Type B pancreatic cell (in vitro differentiated cells): Measurements from ENCODE around the gene OXCT2. TPM values are rescaled to one million over a fixed set of nuclear protein-coding genes. Genes with fewer than 3 reads are reported as not detected.
"Not testable (repeated sequence)": the region's sequence is repeated elsewhere in the genome, so short reads cannot be mapped to it uniquely, and the experiment has no call there.

Source experiments
- DNase-seq: peaks from one replicate; pipeline ENCODE4 v3.0.0; 2021; ENCODE audit warnings: mixed read lengths; ENCODE audit not compliant: unreplicated experiment; ENCODE audit errors: extremely low spot score
- H3K27ac Mint-ChIP-seq: 2 replicates; pipeline ENCODE4 v1.8.0; 2021; ENCODE audit warnings: mild to moderate bottlenecking, mixed read lengths
- H3K27me3 Mint-ChIP-seq: 2 replicates; pipeline ENCODE4 v1.8.0; 2021; ENCODE audit warnings: mixed read lengths
- H3K36me3 Mint-ChIP-seq: 2 replicates; pipeline ENCODE4 v1.8.0; 2021; ENCODE audit warnings: mixed read lengths
- H3K4me1 Mint-ChIP-seq: one replicate; pipeline ENCODE4 v1.8.0; 2021; ENCODE audit warnings: mixed read lengths; ENCODE audit not compliant: unreplicated experiment
- H3K4me3 Mint-ChIP-seq: 2 replicates; pipeline ENCODE4 v1.8.0; 2021; ENCODE audit warnings: mild to moderate bottlenecking, mixed read lengths
- H3K9me3 Mint-ChIP-seq: 2 replicates; pipeline ENCODE4 v1.8.0; 2021; ENCODE audit warnings: mixed read lengths
- CTCF ChIP-seq: fragments of 200-600 bp; sonication (generic); conservative IDR thresholded peaks from 2 replicates; pipeline ENCODE4 v1.5.0; 2021; ENCODE audit warnings: antibody characterized with exemption, mild to moderate bottlenecking
- long read RNA-seq: library from polyadenylated mRNA; unstranded; transcript quantifications from one replicate; pipeline ENCODE4 v2.0.0, GENCODE V29; 2020
- total RNA-seq: library from RNA; stranded (reverse); gene quantifications from 2 replicates; pipeline ENCODE4 v1.2.1, GENCODE V29; 2021; ENCODE audit warnings: low replicate concordance

Gene OXCT2
- 0.21 and 0.65 TPM in 2 replicates for total RNA-seq
- long read RNA-seq, result 0 reads

GRCh38 chr1:39771022-39771532 is at the start of gene OXCT2:
TSS of gene OXCT2 (minus strand) at chr1:39771348. CDS start at chr1:39771255, 93 bp downstream.
- not testable (repeated sequence) for H3K36me3 Mint-ChIP-seq, H3K27ac Mint-ChIP-seq, H3K27me3 Mint-ChIP-seq, H3K9me3 Mint-ChIP-seq, H3K4me1 Mint-ChIP-seq, DNase-seq
- H3K4me3 Mint-ChIP-seq, result peak within 1 kb of the TSS; percentile 80

- DNase-seq, result no peak
- H3K27ac Mint-ChIP-seq, result no peak overlapping the region
- peaks cover 8% of the 10 kb centered on the region for H3K4me1 Mint-ChIP-seq
- no peak overlapping the region for H3K4me3 Mint-ChIP-seq
- TF ChIP-seq CTCF, result no peak
- no peaks in the 10 kb centered on the region for H3K9me3 Mint-ChIP-seq
- no peaks in the 10 kb centered on the region for H3K36me3 Mint-ChIP-seq
- H3K27me3 Mint-ChIP-seq, result peaks cover 13% of the 10 kb centered on the region
Observed at GRCh38 chr1:39819091-39819812, 48.1 kb upstream of the OXCT2 start.

- Mint-ChIP-seq H3K9me3 (no peaks in the 10 kb centered on the region), H3K4me3 (no peak overlapping the region), H3K27me3 (peaks cover 13% of the 10 kb centered on the region), H3K36me3 (no peaks in the 10 kb centered on the region), H3K4me1 (peaks cover 8% of the 10 kb centered on the region), H3K27ac (no peak overlapping the region)
- TF ChIP-seq CTCF, result no peak
- DNase-seq, result no peak
Observed at GRCh38 chr1:39818482-39818881, 47.3 kb upstream of the OXCT2 start.

- H3K36me3 Mint-ChIP-seq, H3K4me1 Mint-ChIP-seq, H3K4me3 Mint-ChIP-seq, H3K9me3 Mint-ChIP-seq, DNase-seq: not testable (repeated sequence)
- H3K27me3 Mint-ChIP-seq, result peaks cover 18% of the 10 kb centered on the region
- H3K27ac Mint-ChIP-seq, result peak overlapping the region; percentile 26
Observed at GRCh38 chr1:39817091-39817932, 46.2 kb upstream of the OXCT2 start.

- Mint-ChIP-seq H3K4me3 (no peak overlapping the region), H3K36me3 (no peaks in the 10 kb centered on the region), H3K27ac (no peak overlapping the region), H3K9me3 (no peaks in the 10 kb centered on the region), H3K4me1 (no peaks in the 10 kb centered on the region), H3K27me3 (peaks cover 18% of the 10 kb centered on the region)
- TF ChIP-seq CTCF, result peak; percentile 83
- no peak for DNase-seq
Observed at GRCh38 chr1:39816415-39817090, 45.4 kb upstream of the OXCT2 start.

- TF ChIP-seq CTCF, result no peak
- H3K36me3 Mint-ChIP-seq, result no peaks in the 10 kb centered on the region
- H3K9me3 Mint-ChIP-seq, result no peaks in the 10 kb centered on the region
- DNase-seq, result no peak
- H3K27me3 Mint-ChIP-seq, result peaks cover 18% of the 10 kb centered on the region
- H3K4me1 Mint-ChIP-seq, result no peaks in the 10 kb centered on the region
- H3K4me3 Mint-ChIP-seq, result no peak overlapping the region
- H3K27ac Mint-ChIP-seq, result no peak overlapping the region
Observed at GRCh38 chr1:39812913-39813312, 41.8 kb upstream of the OXCT2 start.
